Left renal pelvis (tissue), 4 donors: Measurements from ENCODE around the gene FGF1. TPM values are rescaled to one million over a fixed set of nuclear protein-coding genes. Genes with fewer than 3 reads are reported as not detected.
A peak's percentile ranks its signal among the peaks of the same experiment; 100 is the strongest.

ENCODE experiments used
- DNase-seq, 4 donors: peaks; one replicate each; pipeline ENCODE4 v3.0.0-alpha.2; 2013; ENCODE audit warnings: low read depth in 4 of 4, low spot score in 3 of 4
- polyA plus RNA-seq, 4 donors: library from polyadenylated mRNA; unstranded; fragments of 120-200 nt; gene quantifications; one replicate each; pipeline ENCODE4 v1.2.1, GENCODE V29; 2013; ENCODE audit not compliant: insufficient read length in 4 of 4

Gene FGF1
- polyA plus RNA-seq, 4 donors = 2.2 to 26.2 (median 18.8) TPM

- no peak for DNase-seq
Measured at GRCh38 chr5:142671801-142672200, 14.1 kb downstream of the FGF1 start.

- no peak for DNase-seq
Measured at GRCh38 chr5:142671266-142671665, 14.6 kb downstream of the FGF1 start.

GRCh38 chr5:142670804-142671203 lies 15.1 kb downstream of the FGF1 start:
- peak; percentile 14 to 35 (median 24) for DNase-seq

- DNase-seq = no peak
Measured at GRCh38 chr5:142669477-142669876, 16.4 kb downstream of the FGF1 start.

GRCh38 chr5:142668336-142668735 lies 17.6 kb downstream of the FGF1 start:
- no peak for DNase-seq

GRCh38 chr5:142667831-142668230 lies 18.1 kb downstream of the FGF1 start:
- no peak for DNase-seq

- no peak for DNase-seq
Measured at GRCh38 chr5:142664636-142665035, 21.3 kb downstream of the FGF1 start.

GRCh38 chr5:142664067-142664466 lies 21.8 kb downstream of the FGF1 start:
- DNase-seq = no peak

GRCh38 chr5:142663246-142663645 lies 22.6 kb downstream of the FGF1 start:
- DNase-seq = no peak

- DNase-seq = no peak
Measured at GRCh38 chr5:142661957-142662356, 23.9 kb downstream of the FGF1 start.

- DNase-seq = no peak
Measured at GRCh38 chr5:142661143-142661542, 24.7 kb downstream of the FGF1 start.

GRCh38 chr5:142660731-142661130 lies 25.2 kb downstream of the FGF1 start:
- no peak for DNase-seq

GRCh38 chr5:142660196-142660595 lies 25.7 kb downstream of the FGF1 start:
- DNase-seq = no peak

- no peak for DNase-seq
Measured at GRCh38 chr5:142659405-142659804, 26.5 kb downstream of the FGF1 start.

GRCh38 chr5:142658278-142658677 lies 27.6 kb downstream of the FGF1 start:
- DNase-seq = no peak

- no peak for DNase-seq
Measured at GRCh38 chr5:142657446-142657845, 28.4 kb downstream of the FGF1 start.

- DNase-seq = peak; percentile 63 to 66 (median 64)
Measured at GRCh38 chr5:142655339-142656267, 30.3 kb downstream of the FGF1 start.

- DNase-seq = no peak
Measured at GRCh38 chr5:142654578-142655058, 31.3 kb downstream of the FGF1 start.

GRCh38 chr5:142653321-142653720 lies 32.6 kb downstream of the FGF1 start:
- no peak for DNase-seq

GRCh38 chr5:142652563-142652962 lies 33.3 kb downstream of the FGF1 start:
- DNase-seq = no peak

- DNase-seq = no peak
Measured at GRCh38 chr5:142650881-142651280, 35.0 kb downstream of the FGF1 start.

- no peak for DNase-seq
Measured at GRCh38 chr5:142650060-142650459, 35.8 kb downstream of the FGF1 start.
